ENCODE results near the gene CCSER1.
"Not testable (repeated sequence)": the region's sequence is repeated elsewhere in the genome, so short reads cannot be mapped to it uniquely, and the experiment has no call there.

Gene CCSER1

GRCh38 chr4:90842960-90843359 is 715.8 kb downstream of the CCSER1 start:
- no peak for DNase-seq (ENCODE audit: low read depth)
- no peak overlapping the region for H3K4me3 ChIP-seq (ENCODE audit: low read depth, low read length)

- DNase-seq (ENCODE audit: low read depth) = no peak
- H3K4me3 ChIP-seq (ENCODE audit: low read depth, low read length) = no peak overlapping the region
Measured at GRCh38 chr4:90844241-90844640, 717.0 kb downstream of the CCSER1 start.

DNA sequence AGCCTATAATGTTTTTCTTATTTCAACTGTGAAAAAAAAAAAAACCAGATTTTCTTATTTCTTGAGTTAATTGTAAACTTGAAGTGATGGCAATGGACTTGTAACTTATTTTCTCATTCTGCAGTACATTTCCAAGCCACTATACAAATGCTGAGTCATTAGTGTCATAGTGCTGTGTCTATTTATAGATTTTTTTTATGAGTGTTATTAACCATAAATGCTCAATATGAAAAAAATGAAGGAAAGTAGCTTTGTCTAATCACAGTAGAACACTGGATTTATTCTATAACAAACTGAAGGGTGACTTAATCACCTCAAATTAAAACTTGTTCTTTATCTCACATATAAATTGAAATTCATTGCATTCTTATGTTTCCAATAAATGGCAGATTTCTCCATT is 718.6 kb downstream of the CCSER1 start:
- no peak overlapping the region for H3K4me3 ChIP-seq (ENCODE audit: low read depth, low read length)
- DNase-seq (ENCODE audit: low read depth) = no peak

GRCh38 chr4:90852237-90852636 is 725.0 kb downstream of the CCSER1 start:
- no peak for DNase-seq (ENCODE audit: low read depth)
- H3K4me3 ChIP-seq (ENCODE audit: low read depth, low read length) = no peak overlapping the region

GRCh38 chr4:90855111-90855510 is 727.9 kb downstream of the CCSER1 start:
- no peak overlapping the region for H3K4me3 ChIP-seq (ENCODE audit: low read depth, low read length)
- no peak for DNase-seq (ENCODE audit: low read depth)

DNA sequence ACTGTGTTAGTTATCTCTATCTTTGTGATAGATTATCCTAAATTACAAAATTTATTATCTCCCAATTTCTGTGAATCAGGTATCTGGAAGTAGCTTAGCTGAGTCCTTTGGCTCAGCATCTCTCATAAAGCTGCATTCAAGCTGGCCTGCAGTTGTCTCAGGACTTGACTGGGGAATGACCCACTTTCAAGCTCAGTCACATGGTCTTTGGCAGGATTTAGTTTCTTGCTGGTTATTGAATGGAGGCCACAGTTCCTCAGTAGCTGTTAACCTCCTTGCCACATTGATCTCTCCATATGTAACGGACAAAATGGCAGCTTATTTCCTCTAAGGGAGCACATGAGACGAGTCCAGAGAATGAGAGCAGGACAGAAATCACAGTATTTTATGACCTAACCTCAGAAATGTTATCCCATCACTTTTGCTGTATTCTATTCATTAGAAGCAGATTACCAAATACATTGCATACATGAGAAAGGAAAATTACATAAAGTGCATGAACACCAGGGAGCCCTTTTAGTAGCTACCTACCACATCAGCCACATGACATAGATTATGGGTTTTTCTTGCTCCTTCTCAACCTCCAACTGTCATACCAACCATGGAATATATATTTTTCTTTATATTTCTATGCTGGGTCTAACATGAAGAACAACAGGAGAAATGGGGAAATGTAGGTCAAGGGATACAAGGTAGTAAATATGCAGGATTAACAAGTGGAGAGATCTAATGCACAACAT is 730.1 kb downstream of the CCSER1 start:
- DNase-seq (ENCODE audit: low read depth) = no peak
- H3K4me3 ChIP-seq (ENCODE audit: low read depth, low read length) = no peak overlapping the region

GRCh38 chr4:90875791-90876190 is 748.6 kb downstream of the CCSER1 start:
- no peak overlapping the region for H3K4me3 ChIP-seq (ENCODE audit: low read depth, low read length)
- DNase-seq (ENCODE audit: low read depth) = no peak

DNA sequence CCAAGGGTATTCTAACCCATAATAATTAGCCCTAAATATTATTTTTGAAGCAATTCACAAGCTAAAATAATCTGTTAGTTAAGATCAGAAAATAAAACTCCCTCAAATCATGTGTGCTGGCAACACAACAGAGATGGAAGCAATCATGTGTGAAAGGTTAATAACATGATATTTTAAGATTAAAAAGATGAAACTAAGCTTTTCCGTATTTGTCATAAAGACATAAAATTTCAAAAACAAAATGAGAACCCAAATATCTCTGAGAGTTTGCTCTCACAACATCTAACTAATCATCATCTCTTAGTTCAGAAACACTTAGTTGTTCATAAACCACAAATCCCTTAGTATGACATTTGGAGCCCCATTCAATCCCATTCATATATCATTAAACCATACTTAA is 749.1 kb downstream of the CCSER1 start:
- DNase-seq (ENCODE audit: low read depth) = no peak
- H3K4me3 ChIP-seq (ENCODE audit: low read depth, low read length) = no peak overlapping the region

- DNase-seq (ENCODE audit: low read depth) = no peak
Measured at GRCh38 chr4:90883519-90883918, 756.3 kb downstream of the CCSER1 start.

DNA sequence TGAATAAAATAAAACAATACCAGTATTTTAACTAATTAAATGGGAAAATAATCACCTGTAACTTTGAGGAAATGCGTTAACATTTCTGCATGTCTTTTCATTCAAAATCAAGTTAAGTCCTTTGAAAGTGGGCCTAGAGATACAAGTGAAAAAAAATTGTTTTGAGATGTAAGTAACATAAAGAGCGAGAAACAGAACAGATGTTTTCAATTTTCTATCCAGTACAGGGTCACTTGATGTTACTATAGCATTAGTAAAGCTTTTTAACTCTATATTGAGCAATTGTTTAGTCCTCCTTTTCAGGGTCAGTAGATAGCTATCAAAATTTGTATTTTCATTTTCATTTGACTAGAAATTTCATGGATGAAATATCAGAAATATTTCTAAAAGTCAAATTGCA is 761.4 kb downstream of the CCSER1 start:
- no peak overlapping the region for H3K4me3 ChIP-seq (ENCODE audit: low read depth, low read length)
- no peak for DNase-seq (ENCODE audit: low read depth)

More at GRCh38 chr4:90883519-90883918, 756.3 kb downstream of the CCSER1 start:
- no peak overlapping the region for H3K4me3 ChIP-seq (ENCODE audit: low read depth, low read length)

DNA sequence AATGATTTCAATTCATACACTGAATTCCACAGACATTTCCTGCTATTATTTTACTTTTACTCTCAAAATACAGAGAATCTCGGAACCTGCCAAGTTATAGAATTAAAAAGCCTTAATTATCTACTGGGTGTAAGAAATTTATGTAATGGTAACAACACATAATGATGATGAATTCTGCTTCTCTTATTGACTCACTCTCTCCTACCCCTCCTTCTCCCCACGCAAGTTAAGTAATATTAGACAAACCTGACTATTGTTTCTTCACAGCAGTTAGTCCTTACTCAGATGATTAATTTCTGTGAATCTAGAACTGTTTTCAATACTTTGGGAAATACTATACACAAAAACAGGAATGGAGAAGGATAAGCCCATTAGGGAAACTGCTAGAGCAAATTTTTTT is 762.0 kb downstream of the CCSER1 start:
- no peak overlapping the region for H3K4me3 ChIP-seq (ENCODE audit: low read depth, low read length)
- no peak for DNase-seq (ENCODE audit: low read depth)

GRCh38 chr4:90903413-90903812 is 776.2 kb downstream of the CCSER1 start:
- DNase-seq (ENCODE audit: low read depth); H3K4me3 ChIP-seq (ENCODE audit: low read depth, low read length): not testable (repeated sequence)

DNA sequence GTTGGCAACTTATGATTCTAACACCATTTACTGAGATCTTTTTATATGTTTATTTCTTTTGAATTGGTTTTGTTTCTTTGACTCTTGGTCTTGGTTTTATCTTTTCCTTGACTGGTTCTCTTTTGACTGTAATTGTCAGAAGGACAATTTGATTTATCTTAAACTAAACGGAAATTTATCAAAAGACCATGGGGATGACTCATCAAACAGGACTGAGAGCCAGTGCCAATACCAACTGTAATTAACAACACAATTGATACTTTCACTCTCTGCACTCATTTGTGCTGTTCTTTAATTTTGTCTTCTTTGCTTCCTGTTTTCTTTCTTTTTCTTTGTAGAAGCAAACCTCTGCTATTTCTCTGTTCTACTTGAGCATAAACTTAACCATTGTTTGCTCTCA is 776.8 kb downstream of the CCSER1 start:
- no peak for DNase-seq (ENCODE audit: low read depth)
- H3K4me3 ChIP-seq (ENCODE audit: low read depth, low read length) = no peak overlapping the region

DNA sequence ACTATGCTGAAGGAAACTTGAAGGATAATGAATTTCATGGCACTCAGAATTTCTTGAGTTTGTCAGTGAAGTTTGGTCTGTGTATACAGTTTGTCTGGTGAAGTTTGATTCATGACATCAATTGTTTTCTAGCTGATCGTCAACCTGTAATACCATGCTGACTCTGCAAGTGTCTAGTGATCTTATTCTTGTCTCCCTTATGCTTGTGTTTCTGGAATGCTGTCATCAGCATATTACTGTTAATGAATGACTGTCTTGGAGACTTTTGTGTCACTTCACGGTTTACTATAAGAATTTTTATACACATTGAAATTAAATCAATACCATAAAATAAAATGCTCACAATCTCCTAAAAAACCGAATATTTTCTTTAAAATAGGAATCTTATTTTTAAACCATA is 779.0 kb downstream of the CCSER1 start:
- DNase-seq (ENCODE audit: low read depth) = no peak
- H3K4me3 ChIP-seq (ENCODE audit: low read depth, low read length) = no peak overlapping the region

- not testable (repeated sequence) for DNase-seq (ENCODE audit: low read depth); H3K4me3 ChIP-seq (ENCODE audit: low read depth, low read length)
Measured at GRCh38 chr4:90911724-90912434, 784.7 kb downstream of the CCSER1 start.

DNA sequence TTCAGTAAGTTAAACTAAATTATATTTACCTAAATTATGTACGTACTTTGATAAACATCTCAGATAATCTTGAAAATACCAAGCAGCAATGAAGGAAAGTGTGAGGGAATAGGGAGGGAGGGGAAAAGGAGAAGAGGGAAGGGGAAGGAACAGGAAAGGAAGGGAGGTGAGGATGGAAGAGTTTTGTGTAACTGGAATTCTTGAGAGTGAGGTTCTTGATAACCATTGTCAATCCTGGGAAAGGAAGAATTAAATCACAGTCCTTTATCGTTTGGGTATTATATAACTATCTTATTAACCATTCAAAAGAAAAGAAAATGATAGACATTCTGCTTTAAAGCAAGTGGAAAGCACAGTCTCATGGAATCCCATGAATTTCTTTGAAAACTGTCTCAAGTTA is 795.0 kb downstream of the CCSER1 start:
- no peak for DNase-seq (ENCODE audit: low read depth)
- H3K4me3 ChIP-seq (ENCODE audit: low read depth, low read length) = no peak overlapping the region

DNA sequence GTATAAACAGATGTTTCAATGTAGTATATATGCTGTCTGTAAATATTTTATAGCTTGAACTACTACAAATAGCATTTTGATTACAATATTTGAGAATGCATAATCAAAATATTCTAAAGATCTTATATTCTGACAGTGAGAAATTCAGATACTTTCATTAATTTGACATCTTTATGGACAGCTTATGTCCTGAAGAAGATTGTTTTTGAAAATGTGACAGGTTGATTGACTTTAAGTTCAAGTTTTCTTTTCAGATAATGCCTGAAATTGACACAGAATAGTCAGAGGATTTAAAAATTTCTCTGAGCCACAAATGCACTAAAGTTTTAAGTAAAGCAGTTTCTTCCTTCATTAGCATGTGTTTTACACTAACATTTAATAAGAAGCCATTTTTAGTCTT is 799.8 kb downstream of the CCSER1 start:
- no peak for DNase-seq (ENCODE audit: low read depth)
- H3K4me3 ChIP-seq (ENCODE audit: low read depth, low read length) = no peak overlapping the region

DNA sequence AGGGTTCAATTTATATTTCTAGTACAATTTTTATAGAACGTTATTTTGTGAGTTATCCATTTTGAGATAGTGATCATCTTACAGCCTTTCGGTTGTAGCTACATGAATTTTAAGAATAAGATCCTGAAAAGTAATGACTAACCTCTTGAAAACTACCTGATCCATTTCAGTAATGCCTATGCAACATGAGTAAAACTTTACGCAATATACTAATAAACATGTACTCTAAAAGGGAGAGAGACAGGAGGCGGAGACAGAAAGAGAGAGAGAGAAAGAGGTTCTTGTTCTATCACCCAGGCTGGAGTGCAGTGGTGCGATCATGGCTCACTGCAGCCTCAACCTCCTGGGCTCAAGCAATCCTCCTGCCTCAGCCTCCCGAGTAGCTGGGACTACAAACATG is 816.1 kb downstream of the CCSER1 start:
- no peak for DNase-seq (ENCODE audit: low read depth)
- no peak overlapping the region for H3K4me3 ChIP-seq (ENCODE audit: low read depth, low read length)

GRCh38 chr4:90946945-90947344 is 819.8 kb downstream of the CCSER1 start:
- DNase-seq (ENCODE audit: low read depth) = no peak

GRCh38 chr4:90950385-90950841 is 823.2 kb downstream of the CCSER1 start:
- H3K4me3 ChIP-seq (ENCODE audit: low read depth, low read length) = no peak overlapping the region
- no peak for DNase-seq (ENCODE audit: low read depth)

More at GRCh38 chr4:90946945-90947344, 819.8 kb downstream of the CCSER1 start:
- H3K4me3 ChIP-seq (ENCODE audit: low read depth, low read length) = no peak overlapping the region

DNA sequence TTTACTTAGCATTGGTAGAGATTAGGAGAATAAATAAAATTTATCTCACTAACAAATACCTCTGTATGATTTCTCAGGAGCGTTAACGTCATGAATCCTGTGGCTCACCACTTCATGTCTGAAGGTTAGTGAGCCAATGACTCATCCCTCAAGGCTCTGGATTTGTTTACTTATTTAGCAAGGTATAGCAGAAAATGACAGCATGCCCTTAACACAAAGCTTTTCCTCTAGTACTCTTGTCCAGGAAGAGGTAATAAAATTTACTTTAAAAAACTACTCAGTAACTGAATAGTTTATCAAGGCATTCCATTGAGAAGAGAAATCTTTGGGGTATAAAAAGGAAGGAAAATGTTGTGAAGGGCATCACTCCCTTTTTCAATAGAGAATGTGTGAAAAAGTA is 823.8 kb downstream of the CCSER1 start:
- H3K4me3 ChIP-seq (ENCODE audit: low read depth, low read length) = no peak overlapping the region
- peak; percentile 29 for DNase-seq (ENCODE audit: low read depth)

Data from skeletal muscle cell (primary cell).